Left ventricle myocardium superior (tissue), 1 donor: ENCODE data around the gene FCGR3A. TPM values are rescaled to one million over a fixed set of nuclear protein-coding genes. Genes with fewer than 3 reads are reported as not detected.

Source experiments
- ATAC-seq: fragments of 200-7000 bp; cut with Tn5 transposase; one replicate; pipeline ENCODE4 v1.9.1; 2020; ENCODE audit warnings: mild to moderate bottlenecking, moderate library complexity
- DNase-seq: peaks from one replicate; pipeline ENCODE4 v3.0.0-alpha.2; 2020
- intact Hi-C: fragments of 100-400 bp; cut with micrococcal nuclease; formaldehyde crosslinking; loops from one replicate; pipeline ENCODE4 v1.11.0; 2022
- total RNA-seq: library from RNA; stranded (reverse); fragmentation: NEBNext Ultra II Directional; extraction: Animal tissue kit (Norgen Biotek cat#: 25700); gene quantifications from one replicate; pipeline ENCODE4 v1.2.1, GENCODE V29; 2021
- donor health status: DM: no; HTN: yes; CAD: no; lungs with severe emphysema.

The FCGR3A gene
- total RNA-seq, 1 donor from 2014 or later = 19.9 TPM

DNA sequence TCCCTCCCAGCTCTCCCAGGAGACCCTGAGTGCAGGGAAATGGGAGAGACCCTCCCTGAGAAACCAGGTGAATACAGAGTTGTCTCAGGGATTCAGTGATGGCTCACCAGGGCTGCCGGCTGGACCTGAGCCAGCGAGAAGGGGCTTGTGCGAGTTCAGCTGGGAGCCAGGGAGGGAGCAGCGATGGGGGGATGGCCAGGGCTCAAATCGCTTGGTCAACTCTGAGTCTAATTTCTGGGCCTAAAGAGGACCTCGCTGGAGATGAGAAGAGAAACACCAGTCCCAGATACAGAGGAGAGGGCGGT lies 37.9 kb downstream of the FCGR3A start:
- ATAC-seq = no peak
- no peak for DNase-seq
- intact Hi-C loops = no loop called here

GRCh38 chr1:161511018-161511755 lies 38.4 kb downstream of the FCGR3A start:
- DNase-seq = no peak
- intact Hi-C loops = no loop called here
- no peak for ATAC-seq

- intact Hi-C loops = no loop called here
- DNase-seq = no peak
- no peak for ATAC-seq
Measured at GRCh38 chr1:161510477-161510876, 39.1 kb downstream of the FCGR3A start.

DNA sequence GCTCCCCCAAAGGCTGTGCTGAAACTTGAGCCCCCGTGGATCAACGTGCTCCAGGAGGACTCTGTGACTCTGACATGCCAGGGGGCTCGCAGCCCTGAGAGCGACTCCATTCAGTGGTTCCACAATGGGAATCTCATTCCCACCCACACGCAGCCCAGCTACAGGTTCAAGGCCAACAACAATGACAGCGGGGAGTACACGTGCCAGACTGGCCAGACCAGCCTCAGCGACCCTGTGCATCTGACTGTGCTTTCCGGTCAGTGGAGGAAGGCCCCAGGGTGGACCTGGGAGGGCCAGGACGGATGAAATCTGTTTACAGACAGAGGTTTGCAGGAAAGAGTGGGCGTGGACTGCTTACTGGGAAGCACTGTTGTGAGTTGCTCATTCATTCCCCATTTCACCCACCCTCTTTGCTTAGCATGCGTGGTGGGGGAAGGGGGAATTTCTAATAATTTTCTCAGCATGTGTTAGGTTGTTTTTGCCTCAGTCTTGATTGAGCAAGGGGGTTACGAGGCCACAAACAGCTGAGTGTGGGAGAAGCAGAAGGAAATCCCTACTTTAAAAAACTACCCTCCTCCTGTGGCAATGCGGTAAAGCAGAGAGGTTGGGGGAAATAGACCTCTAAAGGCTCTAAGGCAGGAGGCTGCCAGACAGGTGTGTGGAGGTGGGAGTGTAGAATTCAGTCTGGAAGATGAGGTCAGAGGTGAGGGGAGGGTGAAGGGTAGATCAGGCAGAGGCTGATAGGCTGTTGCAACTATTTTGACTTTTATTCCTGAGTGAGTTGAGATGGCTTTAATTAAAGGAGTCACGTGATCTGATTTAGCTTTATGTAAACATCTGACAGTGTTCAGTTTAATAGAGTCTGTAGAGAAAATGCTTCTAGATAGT lies 43.0 kb downstream of the FCGR3A start:
- no peak for DNase-seq
- ATAC-seq = peak; percentile 73
- intact Hi-C loops = no loop called here

DNA sequence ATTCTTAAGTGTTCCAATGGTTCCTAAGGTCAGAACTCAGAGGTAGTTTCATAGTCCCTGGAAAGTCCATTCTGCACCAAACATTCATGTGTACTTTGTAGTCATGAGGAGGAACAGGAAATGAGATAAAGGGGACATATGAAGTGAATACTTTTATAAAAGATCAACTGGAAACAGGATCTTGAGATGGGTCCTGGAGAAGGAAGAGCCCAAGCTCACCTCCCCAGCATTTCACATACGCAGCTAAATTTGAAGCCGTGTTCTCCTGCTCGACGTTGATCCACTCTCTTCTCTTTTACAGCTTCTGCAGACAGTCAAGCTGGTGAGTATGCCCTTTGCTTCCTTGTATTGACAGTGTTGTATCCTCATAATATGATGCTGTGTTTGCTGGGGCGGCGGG lies 43.9 kb downstream of the FCGR3A start:
- ATAC-seq (peak; percentile 17), DNase-seq (no peak)
- intact Hi-C loops = no loop called here

DNA sequence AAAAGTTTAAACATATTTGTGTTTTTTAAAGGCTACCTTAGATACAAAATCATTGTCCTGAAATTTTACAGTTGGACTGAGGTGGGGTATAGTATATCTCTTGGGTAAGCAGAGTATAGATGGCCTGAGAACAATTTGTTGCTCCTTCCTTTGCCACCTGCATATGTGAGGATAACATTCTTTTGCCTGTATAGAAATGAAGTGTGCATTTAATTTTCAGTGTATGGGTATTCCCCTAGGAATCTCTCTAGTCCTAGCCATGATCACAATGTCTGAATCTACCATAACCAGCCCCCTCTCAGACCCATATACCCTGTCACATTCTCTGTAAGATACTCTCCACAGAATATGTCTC lies 46.2 kb downstream of the FCGR3A start:
- ATAC-seq (no peak), DNase-seq (no peak)
- intact Hi-C loops = no loop called here

- DNase-seq (no peak), ATAC-seq (no peak)
- intact Hi-C loops = no loop called here
Measured at GRCh38 chr1:161502641-161503393, 46.8 kb downstream of the FCGR3A start.

DNA sequence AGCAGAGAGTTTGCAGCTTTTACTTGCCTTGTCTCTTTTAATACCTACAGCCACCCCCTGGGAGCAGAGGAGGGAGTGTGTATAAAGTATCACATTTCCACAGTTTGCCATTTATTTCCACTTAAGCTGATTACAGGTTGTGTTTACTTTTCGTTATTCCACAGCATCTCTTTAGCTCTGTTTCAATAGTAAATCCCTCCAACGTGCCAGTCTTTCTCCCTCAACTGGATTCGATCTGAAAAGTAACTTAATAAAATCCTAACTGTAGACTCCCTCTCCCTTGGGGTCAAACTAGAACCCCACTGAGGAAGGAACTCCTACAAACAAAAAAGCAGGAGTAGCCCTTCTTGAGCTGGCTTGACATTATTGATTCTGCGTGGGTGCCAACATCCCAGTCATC lies 47.4 kb downstream of the FCGR3A start:
- ATAC-seq (no peak), DNase-seq (no peak)
- intact Hi-C loops = no loop called here

DNA sequence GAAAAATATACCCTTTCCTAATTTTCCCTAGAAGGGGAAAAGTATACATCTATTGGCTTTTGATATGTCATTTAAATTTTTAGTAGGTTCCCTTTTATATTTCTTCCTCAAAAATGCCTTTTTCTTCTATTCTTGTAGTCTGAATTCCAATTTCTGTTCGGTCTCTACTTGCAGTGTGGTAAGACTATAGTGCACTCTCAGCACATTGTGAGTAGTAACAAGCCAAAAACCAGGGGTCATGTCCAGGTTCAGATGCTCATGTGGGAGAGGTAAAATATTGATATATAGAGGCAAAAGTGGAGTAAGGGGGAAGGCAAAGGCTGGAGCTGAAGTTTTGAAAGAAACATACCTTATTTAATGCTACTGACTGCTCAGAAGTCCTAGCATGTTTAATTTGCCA lies 48.4 kb downstream of the FCGR3A start:
- DNase-seq (no peak), ATAC-seq (no peak)
- intact Hi-C loops = no loop called here

GRCh38 chr1:161499099-161500039 lies 50.2 kb downstream of the FCGR3A start:
- DNase-seq (no peak), ATAC-seq (peak; percentile 64)
- intact Hi-C loops = no loop called here

DNA sequence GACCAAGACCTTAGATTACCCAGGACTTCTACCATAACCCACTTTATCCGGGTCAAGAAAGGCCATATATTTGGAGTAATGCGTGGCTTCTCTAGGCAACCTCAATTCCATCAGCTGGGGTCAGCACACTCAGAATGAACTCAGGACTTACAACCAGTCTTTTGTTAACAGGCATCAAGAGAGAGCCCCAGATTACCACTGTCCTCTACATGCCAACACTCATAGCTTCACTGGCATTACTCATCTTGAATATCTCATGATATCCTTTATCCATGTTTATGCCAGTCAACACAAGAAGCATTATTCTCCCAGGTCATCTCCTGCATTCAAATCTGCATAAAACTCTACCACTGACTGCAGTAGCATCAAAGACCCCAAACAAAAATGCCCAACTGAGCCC lies 51.0 kb downstream of the FCGR3A start:
- no peak for DNase-seq
- no peak for ATAC-seq
- intact Hi-C loops = no loop called here

DNA sequence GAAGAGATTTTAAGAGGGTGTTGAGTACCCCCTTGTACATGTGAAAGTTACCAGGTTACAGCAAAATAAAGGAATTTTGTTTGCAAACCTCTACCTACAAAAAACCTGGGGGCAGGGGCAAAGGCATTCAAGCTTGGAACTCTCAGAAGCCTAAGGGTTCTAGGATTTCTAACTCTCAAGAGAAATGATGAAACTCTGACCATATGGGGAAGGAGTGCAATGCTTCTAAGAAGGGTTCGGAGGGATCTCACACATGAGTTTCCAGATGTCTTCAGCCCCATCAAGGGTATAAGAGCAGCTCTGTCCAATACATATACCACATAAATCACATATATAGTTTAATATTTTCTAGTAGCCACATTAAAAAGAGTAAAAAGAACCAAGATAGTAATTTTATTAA lies 51.7 kb downstream of the FCGR3A start:
- no peak for DNase-seq
- intact Hi-C loops = no loop called here
- no peak for ATAC-seq

DNA sequence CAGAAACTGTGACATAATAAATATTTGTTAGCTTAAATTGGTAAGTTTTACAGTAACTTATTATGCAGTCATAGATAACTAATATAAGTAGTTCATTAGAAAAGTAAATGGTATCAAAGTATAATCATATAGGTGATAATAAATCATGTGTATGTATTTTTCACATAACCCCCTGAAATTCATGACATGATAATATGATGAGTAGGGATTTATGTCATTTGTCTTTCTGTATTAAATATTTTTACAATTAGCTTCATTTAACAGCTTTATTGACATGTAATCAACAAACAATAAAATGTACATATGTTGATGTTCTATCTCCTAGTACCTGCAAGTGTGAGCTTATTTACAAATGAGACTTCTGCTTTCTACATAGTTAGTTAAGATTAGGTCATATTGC lies 54.1 kb downstream of the FCGR3A start:
- ATAC-seq (no peak), DNase-seq (no peak)
- intact Hi-C loops = no loop called here

DNA sequence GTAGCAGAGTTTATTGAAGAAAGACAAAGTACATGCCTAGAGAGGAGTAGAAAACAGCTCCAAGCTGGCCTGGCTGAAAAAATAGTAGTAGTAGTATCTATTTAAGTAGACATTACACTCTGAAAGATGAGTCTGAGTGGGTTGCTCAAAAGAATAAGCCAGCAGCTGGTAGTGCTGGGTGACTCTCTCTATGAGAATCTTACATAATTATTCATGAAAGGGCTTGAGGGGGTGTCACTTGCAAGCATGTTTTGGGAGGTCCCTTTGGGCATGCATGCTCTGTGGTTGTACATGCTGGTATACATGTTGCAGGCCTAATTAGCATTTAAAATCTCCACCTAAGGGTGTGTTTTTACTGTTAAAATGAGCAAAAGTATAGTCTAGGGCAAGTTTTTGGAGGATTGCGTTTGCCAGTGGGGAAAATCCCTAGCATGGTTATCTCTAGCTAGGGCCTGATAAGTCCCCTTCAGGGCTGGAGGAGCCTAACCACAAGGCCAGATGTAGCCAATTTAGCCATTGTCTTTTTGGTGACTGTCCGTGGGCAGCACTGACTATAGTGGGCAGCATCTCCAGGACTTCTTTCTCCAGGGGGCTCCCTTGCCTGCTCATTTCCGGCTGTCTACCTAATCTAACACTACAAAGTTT lies 55.4 kb downstream of the FCGR3A start:
- intact Hi-C loops = no loop called here
- no peak for DNase-seq
- no peak for ATAC-seq

DNA sequence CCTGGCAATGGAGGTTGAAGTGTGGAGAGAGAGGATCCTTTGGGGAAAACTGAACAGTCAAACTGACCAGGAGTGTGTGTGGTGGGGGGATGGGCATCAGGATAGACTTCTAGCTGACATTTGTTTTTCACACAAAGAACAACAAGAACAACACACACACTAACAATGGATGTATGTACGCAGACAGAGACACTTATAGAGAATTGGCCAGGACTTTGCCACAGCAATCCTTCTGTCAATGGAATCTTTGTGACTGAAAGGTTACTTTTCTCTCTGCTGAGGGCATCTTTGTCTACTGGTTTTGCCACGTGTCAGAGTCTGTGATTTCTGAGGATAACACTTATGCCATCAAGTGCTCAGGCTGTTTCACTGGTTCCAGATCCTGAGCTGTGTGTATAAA lies 56.8 kb downstream of the FCGR3A start:
- ATAC-seq (no peak), DNase-seq (no peak)
- intact Hi-C loops = no loop called here
